Fibroblast of the aortic adventitia (primary cell): ENCODE results near the gene NR1H4. TPM values are rescaled to one million over a fixed set of nuclear protein-coding genes. Genes with fewer than 3 reads are reported as not detected.
"Not testable (repeated sequence)": the region's sequence is repeated elsewhere in the genome, so short reads cannot be mapped to it uniquely, and the experiment has no call there.

Experiments
- DNase-seq: peaks from one replicate; pipeline ENCODE4 v3.0.0-alpha.2; 2010; ENCODE audit warnings: low read depth
- H3K4me3 ChIP-seq: 2 replicates; pipeline ENCODE4 v1.5.1; 2011; ENCODE audit warnings: low read depth, mild to moderate bottlenecking, control low read depth, low read length, moderate library complexity
- total RNA-seq: library from RNA; depleted of rRNA; stranded (reverse); fragments of >200 nt; gene quantifications from 2 replicates; pipeline ENCODE4 v1.2.3, GENCODE V29; 2012; ENCODE audit warnings: low replicate concordance
- TF ChIP-seq, protein P1 (sequence below): IDR thresholded peaks from 2 replicates; pipeline ENCODE4 v1.5.1; 2011; ENCODE audit warnings: mild to moderate bottlenecking, low read length, control low read depth, inconsistent platforms; ENCODE audit not compliant: insufficient read depth

The NR1H4 gene
- total RNA-seq, 1 donor = not detected

DNA sequence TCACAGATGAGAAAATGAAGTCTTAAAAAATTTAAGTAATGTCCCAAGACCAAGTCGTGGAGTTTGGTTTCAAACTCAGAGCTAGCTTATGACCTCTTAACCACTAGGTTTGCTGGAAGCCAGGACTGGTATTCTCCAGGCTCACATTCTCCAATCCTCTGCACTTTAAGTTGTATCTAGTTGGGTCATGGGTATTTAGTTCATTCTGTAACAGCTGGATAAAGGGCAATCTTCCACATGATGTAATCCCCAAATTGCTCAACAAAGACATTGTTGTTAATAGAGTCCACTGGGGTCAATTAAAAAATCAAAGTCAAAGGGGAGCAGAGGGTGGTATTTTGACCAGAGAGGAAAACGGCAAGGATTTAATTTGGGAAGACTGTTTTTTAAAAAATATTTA is 82.1 kb downstream of the NR1H4 start:
- peak; percentile 52 for DNase-seq

DNA sequence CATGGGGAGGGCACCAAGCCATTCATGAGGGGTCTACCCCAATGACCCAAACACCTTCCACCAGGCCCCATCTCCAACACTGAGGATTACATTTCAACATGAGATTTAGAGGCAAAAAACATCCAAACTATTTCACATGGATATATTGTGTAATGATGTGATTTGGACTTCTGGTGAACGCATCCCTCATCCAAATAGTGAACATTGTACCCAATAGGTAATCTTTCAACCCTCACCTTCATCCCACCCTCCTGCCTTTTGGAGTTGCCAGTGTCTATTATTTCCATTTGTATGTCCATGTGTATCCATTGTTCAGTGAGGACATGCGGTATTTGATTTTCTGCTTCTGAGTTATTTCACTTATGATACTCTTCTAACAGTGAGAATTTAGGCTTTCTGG is 83.7 kb downstream of the NR1H4 start:
- DNase-seq = no peak
- TF ChIP-seq, protein P1, sequence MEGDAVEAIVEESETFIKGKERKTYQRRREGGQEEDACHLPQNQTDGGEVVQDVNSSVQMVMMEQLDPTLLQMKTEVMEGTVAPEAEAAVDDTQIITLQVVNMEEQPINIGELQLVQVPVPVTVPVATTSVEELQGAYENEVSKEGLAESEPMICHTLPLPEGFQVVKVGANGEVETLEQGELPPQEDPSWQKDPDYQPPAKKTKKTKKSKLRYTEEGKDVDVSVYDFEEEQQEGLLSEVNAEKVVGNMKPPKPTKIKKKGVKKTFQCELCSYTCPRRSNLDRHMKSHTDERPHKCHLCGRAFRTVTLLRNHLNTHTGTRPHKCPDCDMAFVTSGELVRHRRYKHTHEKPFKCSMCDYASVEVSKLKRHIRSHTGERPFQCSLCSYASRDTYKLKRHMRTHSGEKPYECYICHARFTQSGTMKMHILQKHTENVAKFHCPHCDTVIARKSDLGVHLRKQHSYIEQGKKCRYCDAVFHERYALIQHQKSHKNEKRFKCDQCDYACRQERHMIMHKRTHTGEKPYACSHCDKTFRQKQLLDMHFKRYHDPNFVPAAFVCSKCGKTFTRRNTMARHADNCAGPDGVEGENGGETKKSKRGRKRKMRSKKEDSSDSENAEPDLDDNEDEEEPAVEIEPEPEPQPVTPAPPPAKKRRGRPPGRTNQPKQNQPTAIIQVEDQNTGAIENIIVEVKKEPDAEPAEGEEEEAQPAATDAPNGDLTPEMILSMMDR = no peak
- H3K4me3 ChIP-seq = no peak overlapping the region

More for the DNA sequence above, 82.1 kb downstream of the NR1H4 start:
- TF ChIP-seq, protein P1 = no peak
- no peak overlapping the region for H3K4me3 ChIP-seq

DNA sequence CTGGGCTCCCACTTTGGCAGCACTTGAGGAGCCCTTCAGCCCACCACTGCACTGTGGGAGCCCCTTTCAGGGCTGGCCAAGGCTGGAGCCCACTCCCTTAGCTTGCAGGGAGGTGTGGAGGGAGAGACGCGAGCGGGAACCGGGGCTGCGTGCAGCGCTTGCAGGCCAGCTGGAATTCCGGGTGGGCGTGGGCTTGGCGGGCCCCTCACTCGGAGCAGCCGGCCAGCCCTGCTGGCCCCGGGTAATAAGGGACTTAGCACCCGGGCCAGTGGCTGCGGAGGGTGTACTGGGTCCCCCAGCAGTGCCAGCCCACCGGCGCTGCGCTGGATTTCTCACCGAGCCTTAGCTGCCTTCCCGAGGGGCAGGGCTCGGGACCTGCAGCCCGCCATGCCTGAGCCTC is 85.6 kb downstream of the NR1H4 start:
- DNase-seq, H3K4me3 ChIP-seq: not testable (repeated sequence)

DNA sequence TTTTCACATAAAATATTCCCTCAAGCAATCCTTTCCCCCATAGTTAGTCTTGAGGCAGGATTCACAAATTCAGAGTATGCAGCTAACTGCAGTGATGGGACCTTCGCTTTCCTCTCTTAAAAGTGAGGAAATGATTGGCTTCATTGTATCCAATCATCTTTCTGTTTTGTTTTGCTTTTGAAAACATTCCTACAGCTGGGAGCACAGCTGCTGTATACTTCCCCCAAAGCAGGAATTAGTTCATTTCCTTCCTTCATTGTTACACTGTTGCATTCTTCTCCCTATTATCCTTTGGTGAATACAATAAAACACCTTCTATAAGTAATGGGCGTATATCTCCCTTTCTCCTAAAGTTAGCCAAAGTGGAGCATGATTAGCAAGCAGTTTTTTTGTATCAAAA is 90.4 kb downstream of the NR1H4 start:
- no peak for DNase-seq
- TF ChIP-seq, protein P1 = no peak
- no peak overlapping the region for H3K4me3 ChIP-seq

DNA sequence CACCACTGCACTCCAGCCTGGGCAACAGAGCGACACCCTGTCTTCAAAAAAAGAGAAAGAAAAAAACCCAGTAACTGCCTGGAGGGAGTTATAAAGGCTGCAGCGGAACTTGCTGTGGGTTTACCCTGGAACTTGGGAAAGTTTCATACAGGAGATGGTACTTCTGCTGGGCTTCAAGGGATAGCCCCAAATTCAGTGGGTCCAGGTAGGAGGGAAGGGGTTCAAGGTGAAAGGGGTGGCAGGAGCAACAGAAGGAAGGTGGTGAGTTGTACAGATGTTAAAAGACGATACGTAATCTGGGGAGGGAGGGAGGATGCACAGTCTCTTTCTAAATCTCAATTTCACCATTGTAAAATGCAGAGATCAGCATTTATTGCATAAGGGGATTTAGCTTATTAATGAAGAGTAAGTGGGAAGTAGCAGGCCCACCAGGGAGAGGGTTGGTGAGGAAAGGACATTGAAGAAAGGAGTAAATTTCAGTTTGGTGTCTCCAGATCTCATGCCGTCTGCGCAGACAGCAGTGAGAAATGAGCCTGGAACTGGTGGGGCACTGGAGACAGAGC is 91.3 kb downstream of the NR1H4 start:
- TF ChIP-seq, protein P1 = no peak
- no peak for DNase-seq
- no peak overlapping the region for H3K4me3 ChIP-seq

DNA sequence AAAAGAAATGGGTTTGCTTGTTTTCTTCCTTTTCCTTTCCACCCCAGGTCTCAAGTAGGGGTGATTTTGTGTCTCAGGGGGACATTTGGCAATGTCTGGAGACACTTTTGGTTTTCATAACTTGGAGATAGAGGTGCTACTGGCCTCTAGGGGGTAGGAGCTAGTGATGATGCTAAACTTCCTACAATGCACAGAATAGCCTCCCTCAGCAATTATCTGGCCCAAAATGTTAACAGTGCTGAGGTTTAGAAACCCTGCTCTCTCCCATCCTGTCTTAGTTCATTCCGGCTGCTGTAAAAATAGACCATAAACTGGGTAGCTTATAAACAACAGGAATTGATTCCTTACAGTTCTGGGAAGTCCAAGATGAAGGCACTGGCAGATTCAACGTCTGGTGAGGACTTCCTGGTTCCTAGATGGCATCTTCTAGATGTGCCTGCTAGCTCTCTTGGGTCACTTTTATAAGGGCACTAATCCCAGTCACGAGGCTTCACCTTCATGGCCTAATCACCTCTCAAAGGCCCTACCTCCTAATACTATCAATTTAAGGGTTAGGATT is 92.4 kb downstream of the NR1H4 start:
- H3K4me3 ChIP-seq = no peak overlapping the region
- no peak for DNase-seq
- TF ChIP-seq, protein P1 = no peak

DNA sequence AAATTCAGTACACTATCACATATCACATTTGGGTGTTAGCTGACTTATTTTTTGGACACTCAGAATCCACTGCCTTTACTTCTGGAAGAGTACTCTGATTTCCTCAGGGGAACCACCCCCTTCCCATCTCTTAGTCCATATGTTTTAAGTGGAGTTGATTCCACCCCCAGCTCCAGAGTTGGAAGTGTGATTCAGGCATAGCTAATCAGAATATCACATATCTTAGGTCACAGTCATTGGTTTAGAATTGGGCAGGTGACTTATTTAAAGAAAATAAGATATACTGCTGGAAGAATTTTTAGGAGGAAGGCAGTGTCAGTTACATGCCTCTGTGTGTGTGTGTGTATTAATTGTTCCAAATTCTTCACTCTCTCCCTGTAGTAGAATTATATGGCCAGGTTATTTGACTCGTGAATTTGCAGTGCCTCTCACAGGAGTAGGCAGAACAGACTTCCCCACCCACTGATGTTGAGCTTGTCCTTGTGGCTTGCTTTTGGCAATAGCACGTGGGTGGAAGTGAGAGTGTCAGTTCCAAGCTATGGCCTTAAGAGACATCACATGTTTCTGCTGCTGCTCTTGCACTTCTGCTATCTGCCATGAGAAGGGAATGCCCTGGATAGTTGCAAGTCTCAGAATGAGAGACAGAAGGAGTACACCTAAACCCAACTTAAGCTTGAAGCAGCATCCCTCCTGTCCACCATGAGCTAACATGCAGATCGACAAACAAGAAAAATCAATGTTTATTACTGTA is 93.4 kb downstream of the NR1H4 start:
- TF ChIP-seq, protein P1 = no peak
- peak; percentile 14 for DNase-seq
- H3K4me3 ChIP-seq = no peak overlapping the region
